ENCODE results near the gene POLR2E.

DNA sequence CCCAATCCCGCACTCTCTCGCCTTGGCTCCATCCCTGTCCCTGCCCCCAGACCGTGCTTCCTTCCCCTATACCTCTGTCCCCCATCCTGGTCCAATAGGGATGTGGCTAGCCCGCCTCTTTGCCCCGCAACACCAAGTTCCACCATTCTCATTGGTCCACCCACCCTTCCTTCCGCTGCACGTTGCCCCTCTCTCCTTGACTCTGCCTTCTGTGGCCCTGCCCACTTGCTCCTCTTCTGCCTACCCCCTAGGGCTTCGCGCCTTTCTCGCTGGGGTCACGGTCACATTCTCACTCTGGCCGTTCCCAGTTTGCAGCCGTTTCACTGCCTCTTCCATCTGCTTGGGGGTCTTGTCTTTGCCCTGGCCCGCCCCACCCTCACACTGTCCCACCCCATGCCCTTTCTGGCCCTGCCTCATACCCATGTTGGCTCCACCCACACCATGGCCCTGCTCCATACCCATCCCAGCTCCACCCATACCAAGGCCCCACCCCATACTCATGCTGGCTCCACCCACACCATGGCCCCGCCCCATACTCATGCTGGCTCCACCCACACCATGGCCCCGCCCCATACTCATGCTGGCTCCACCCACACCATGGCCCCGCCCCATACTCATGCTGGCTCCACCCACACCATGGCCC is 32.7 kb downstream of the POLR2E start:
- TF ChIP-seq POLR2A (IDR thresholded peaks at IDR 0.05) (no peak), POLR2AphosphoS5 (IDR thresholded peaks at IDR 0.05) (no peak)

Data from prostate gland (tissue), 1 donor.